Measurements from ENCODE around the gene C17orf67.

C17orf67 gene

DNA sequence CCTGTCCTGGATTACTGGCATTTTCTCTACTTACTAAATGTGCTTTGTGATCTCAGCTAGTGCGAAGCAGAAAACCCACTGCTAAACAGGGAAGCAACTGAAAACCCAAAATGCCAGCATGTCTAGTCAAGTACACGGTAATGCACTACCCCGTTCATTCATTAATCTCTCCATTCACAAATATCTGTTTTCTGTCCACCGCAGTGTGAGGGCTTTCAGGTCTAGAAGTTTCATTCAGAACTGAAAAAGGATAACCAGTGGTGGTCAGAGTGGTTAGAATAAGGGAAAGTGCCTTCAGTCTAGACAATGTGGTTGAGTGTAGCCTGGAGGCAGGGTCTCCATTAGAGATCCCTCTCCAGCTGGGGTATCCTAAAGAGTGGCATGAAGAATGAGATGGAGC is 68.3 kb downstream of the C17orf67 start:
- H4K91ac ChIP-seq (ENCODE audit: low read depth, low read length, poor library complexity) = no peak overlapping the region
- no peak overlapping the region for H2BK120ac ChIP-seq (ENCODE audit: low read depth, low read length)
- H3K9ac ChIP-seq (ENCODE audit: low read depth, low read length, poor library complexity) = no peak overlapping the region
- peaks cover 0 to 34% (median 0%) of the 10 kb centered on the region in 3 experiments for H3K27me3 ChIP-seq (ENCODE audit: control insufficient read depth in 3 of 3, insufficient read depth in 3 of 3, low read depth in 1 of 3, low read length in 3 of 3)
- H2AFZ ChIP-seq (ENCODE audit: low read length) = no peak overlapping the region
- H3K18ac ChIP-seq (ENCODE audit: low read length) = no peak overlapping the region
- H3K79me1 ChIP-seq (ENCODE audit: low read depth, low read length) = no peaks in the 10 kb centered on the region
- WGBS, 2 donors (ENCODE audit: extremely low coverage in 2 of 2, insufficient read length in 2 of 2, insufficient replicate concordance in 1 of 2) = no CpG with 5 or more reads among the region's 4 CpGs
- H2BK12ac ChIP-seq (ENCODE audit: low read length) = no peak overlapping the region
- no peak for DNase-seq (ENCODE audit: low spot score)
- no peak overlapping the region for H3K4me2 ChIP-seq (ENCODE audit: insufficient read depth, low read length, poor library complexity, severe bottlenecking)
- no peak overlapping the region for H4K8ac ChIP-seq (ENCODE audit: low read depth, low read length)
- peaks cover 0 to 4% of the 10 kb centered on the region in 2 donors for H3K9me3 ChIP-seq (replicated peaks in 1 of 2; ENCODE audit: control insufficient read depth in 2 of 2, insufficient read depth in 1 of 2, low read depth in 1 of 2, low read length in 2 of 2)
- H3K27ac ChIP-seq (replicated peaks; ENCODE audit: low read length) = no peak overlapping the region
- peaks cover 0 to 1% of the 10 kb centered on the region in 2 donors for H3K4me1 ChIP-seq (ENCODE audit: control insufficient read depth in 2 of 2, insufficient read depth in 1 of 2, low read depth in 1 of 2, low read length in 2 of 2)
- no peak overlapping the region for H3K4me3 ChIP-seq (ENCODE audit: low read length in 2 of 2)
- H3K23ac ChIP-seq (ENCODE audit: low read depth, low read length, poor library complexity) = no peak overlapping the region
- no peak overlapping the region for H2BK15ac ChIP-seq (ENCODE audit: low read length)
- no peak overlapping the region for H3K4ac ChIP-seq (ENCODE audit: low read length)
- H2AK5ac ChIP-seq (ENCODE audit: low read depth, low read length) = no peak overlapping the region
- no peak overlapping the region for H2BK5ac ChIP-seq (ENCODE audit: low read length)
- no peak overlapping the region for H3K14ac ChIP-seq (ENCODE audit: low read length)
- no peaks in the 10 kb centered on the region for H3K36me3 ChIP-seq (replicated peaks in 1 of 2; ENCODE audit: control insufficient read depth in 2 of 2, insufficient read depth in 2 of 2, low read length in 2 of 2)

DNA sequence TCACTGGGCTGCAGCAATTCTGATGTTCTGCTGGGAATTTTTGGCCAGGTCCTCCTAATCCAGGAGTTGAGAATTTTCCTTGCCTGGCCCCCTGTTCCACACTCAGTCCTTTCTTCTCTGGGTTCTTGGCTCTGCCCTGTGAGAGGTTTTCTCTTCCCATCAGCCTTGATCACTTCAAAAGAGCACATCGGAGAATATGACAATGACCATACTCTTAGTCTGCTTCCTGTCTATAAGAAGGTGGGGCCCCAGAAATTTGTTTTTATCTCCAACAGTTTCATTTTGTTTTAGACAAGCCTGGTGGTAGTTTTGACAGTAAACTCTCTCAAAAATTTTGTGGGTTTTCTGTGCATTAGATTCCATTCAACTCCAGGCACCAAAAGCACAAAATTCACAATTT is 70.7 kb downstream of the C17orf67 start:
- Histone ChIP-seq H2BK5ac (ENCODE audit: low read length) (no peak overlapping the region), H2AFZ (ENCODE audit: low read length) (no peak overlapping the region), H3K18ac (ENCODE audit: low read length) (no peak overlapping the region), H2BK12ac (ENCODE audit: low read length) (no peak overlapping the region), H2BK15ac (ENCODE audit: low read length) (no peak overlapping the region), H3K9ac (ENCODE audit: low read depth, low read length, poor library complexity) (no peak overlapping the region), H3K27ac (replicated peaks; ENCODE audit: low read length) (no peak overlapping the region), H3K4me3 (ENCODE audit: low read length in 2 of 2) (no peak overlapping the region), H2AK5ac (ENCODE audit: low read depth, low read length) (no peak overlapping the region), H3K36me3 (replicated peaks in 1 of 2; ENCODE audit: control insufficient read depth in 2 of 2, insufficient read depth in 2 of 2, low read length in 2 of 2) (no peaks in the 10 kb centered on the region), H3K14ac (ENCODE audit: low read length) (no peak overlapping the region), H3K9me3 (replicated peaks in 1 of 2; ENCODE audit: control insufficient read depth in 2 of 2, insufficient read depth in 1 of 2, low read depth in 1 of 2, low read length in 2 of 2) (peaks cover 0 to 4% of the 10 kb centered on the region in 2 donors), H3K4me2 (ENCODE audit: insufficient read depth, low read length, poor library complexity, severe bottlenecking) (no peak overlapping the region), H4K8ac (ENCODE audit: low read depth, low read length) (no peak overlapping the region), H3K4me1 (ENCODE audit: control insufficient read depth in 2 of 2, insufficient read depth in 1 of 2, low read depth in 1 of 2, low read length in 2 of 2) (peaks cover 0 to 1% of the 10 kb centered on the region in 2 donors), H2BK120ac (ENCODE audit: low read depth, low read length) (no peak overlapping the region), H3K27me3 (ENCODE audit: control insufficient read depth in 3 of 3, insufficient read depth in 3 of 3, low read depth in 1 of 3, low read length in 3 of 3) (peaks cover 0 to 28% (median 0%) of the 10 kb centered on the region in 3 experiments), H4K91ac (ENCODE audit: low read depth, low read length, poor library complexity) (no peak overlapping the region), H3K4ac (ENCODE audit: low read length) (no peak overlapping the region), H3K23ac (ENCODE audit: low read depth, low read length, poor library complexity) (no peak overlapping the region), H3K79me1 (ENCODE audit: low read depth, low read length) (no peaks in the 10 kb centered on the region)
- no peak for DNase-seq (ENCODE audit: low spot score)
- no CpG with 5 or more reads among the region's 1 CpG for WGBS, 2 donors (ENCODE audit: extremely low coverage in 2 of 2, insufficient read length in 2 of 2, insufficient replicate concordance in 1 of 2)

DNA sequence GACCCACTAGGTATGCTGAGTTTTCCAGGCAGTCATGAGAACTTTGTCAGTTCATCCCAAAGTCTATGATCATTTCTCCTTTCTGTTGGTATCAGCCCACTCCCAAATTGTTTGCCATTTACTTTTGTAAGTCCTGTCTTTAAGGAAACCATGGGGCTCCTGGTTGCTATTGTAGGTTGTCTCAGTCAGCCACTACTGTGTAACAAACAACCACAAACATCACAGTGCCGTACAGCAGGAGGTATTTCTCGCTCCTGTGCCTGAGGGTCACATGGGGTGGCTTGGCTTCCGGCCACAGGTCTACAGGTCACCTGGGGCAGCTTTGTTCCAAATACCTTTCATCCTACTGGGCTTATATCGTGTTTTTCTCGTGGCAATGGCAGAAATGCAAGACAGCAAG is 71.6 kb downstream of the C17orf67 start:
- H3K4me2 ChIP-seq (ENCODE audit: insufficient read depth, low read length, poor library complexity, severe bottlenecking) = no peak overlapping the region
- peaks cover 0 to 23% (median 0%) of the 10 kb centered on the region in 3 experiments for H3K27me3 ChIP-seq (ENCODE audit: control insufficient read depth in 3 of 3, insufficient read depth in 3 of 3, low read depth in 1 of 3, low read length in 3 of 3)
- no CpG with 5 or more reads among the region's 5 CpGs for WGBS, 2 donors (ENCODE audit: extremely low coverage in 2 of 2, insufficient read length in 2 of 2, insufficient replicate concordance in 1 of 2)
- no peak overlapping the region for H2BK12ac ChIP-seq (ENCODE audit: low read length)
- no peak overlapping the region for H3K27ac ChIP-seq (replicated peaks; ENCODE audit: low read length)
- DNase-seq (ENCODE audit: low spot score) = no peak
- no peak overlapping the region for H2BK120ac ChIP-seq (ENCODE audit: low read depth, low read length)
- no peak overlapping the region for H2AFZ ChIP-seq (ENCODE audit: low read length)
- H4K8ac ChIP-seq (ENCODE audit: low read depth, low read length) = no peak overlapping the region
- H3K14ac ChIP-seq (ENCODE audit: low read length) = no peak overlapping the region
- H3K4me3 ChIP-seq (ENCODE audit: low read length in 2 of 2) = no peak overlapping the region
- no peak overlapping the region for H3K4ac ChIP-seq (ENCODE audit: low read length)
- no peak overlapping the region for H3K18ac ChIP-seq (ENCODE audit: low read length)
- peaks cover 0 to 1% of the 10 kb centered on the region in 2 donors for H3K4me1 ChIP-seq (ENCODE audit: control insufficient read depth in 2 of 2, insufficient read depth in 1 of 2, low read depth in 1 of 2, low read length in 2 of 2)
- H4K91ac ChIP-seq (ENCODE audit: low read depth, low read length, poor library complexity) = no peak overlapping the region
- H3K9me3 ChIP-seq (replicated peaks in 1 of 2; ENCODE audit: control insufficient read depth in 2 of 2, insufficient read depth in 1 of 2, low read depth in 1 of 2, low read length in 2 of 2) = peaks cover 0 to 4% of the 10 kb centered on the region in 2 donors
- H3K9ac ChIP-seq (ENCODE audit: low read depth, low read length, poor library complexity) = no peak overlapping the region
- H3K23ac ChIP-seq (ENCODE audit: low read depth, low read length, poor library complexity) = no peak overlapping the region
- no peaks in the 10 kb centered on the region for H3K79me1 ChIP-seq (ENCODE audit: low read depth, low read length)
- H2BK5ac ChIP-seq (ENCODE audit: low read length) = no peak overlapping the region
- H2BK15ac ChIP-seq (ENCODE audit: low read length) = no peak overlapping the region
- H2AK5ac ChIP-seq (ENCODE audit: low read depth, low read length) = no peak overlapping the region
- no peaks in the 10 kb centered on the region for H3K36me3 ChIP-seq (replicated peaks in 1 of 2; ENCODE audit: control insufficient read depth in 2 of 2, insufficient read depth in 2 of 2, low read length in 2 of 2)

- Histone ChIP-seq H3K14ac (ENCODE audit: low read length) (no peak overlapping the region), H3K36me3 (replicated peaks in 1 of 2; ENCODE audit: control insufficient read depth in 2 of 2, insufficient read depth in 2 of 2, low read length in 2 of 2) (no peaks in the 10 kb centered on the region), H4K91ac (ENCODE audit: low read depth, low read length, poor library complexity) (no peak overlapping the region), H2BK120ac (ENCODE audit: low read depth, low read length) (no peak overlapping the region), H3K4me3 (ENCODE audit: low read length in 2 of 2) (no peak overlapping the region), H3K27me3 (ENCODE audit: control insufficient read depth in 3 of 3, insufficient read depth in 3 of 3, low read depth in 1 of 3, low read length in 3 of 3) (peaks cover 0 to 18% (median 0%) of the 10 kb centered on the region in 3 experiments), H3K79me1 (ENCODE audit: low read depth, low read length) (no peaks in the 10 kb centered on the region), H3K23ac (ENCODE audit: low read depth, low read length, poor library complexity) (no peak overlapping the region), H3K9me3 (replicated peaks in 1 of 2; ENCODE audit: control insufficient read depth in 2 of 2, insufficient read depth in 1 of 2, low read depth in 1 of 2, low read length in 2 of 2) (peaks cover 0 to 4% of the 10 kb centered on the region in 2 donors), H2BK5ac (ENCODE audit: low read length) (no peak overlapping the region), H3K4ac (ENCODE audit: low read length) (no peak overlapping the region), H2BK15ac (ENCODE audit: low read length) (no peak overlapping the region), H3K9ac (ENCODE audit: low read depth, low read length, poor library complexity) (no peak overlapping the region), H2AK5ac (ENCODE audit: low read depth, low read length) (no peak overlapping the region), H3K27ac (replicated peaks; ENCODE audit: low read length) (no peak overlapping the region), H2BK12ac (ENCODE audit: low read length) (no peak overlapping the region), H2AFZ (ENCODE audit: low read length) (no peak overlapping the region), H3K18ac (ENCODE audit: low read length) (no peak overlapping the region), H3K4me2 (ENCODE audit: insufficient read depth, low read length, poor library complexity, severe bottlenecking) (no peak overlapping the region), H3K4me1 (ENCODE audit: control insufficient read depth in 2 of 2, insufficient read depth in 1 of 2, low read depth in 1 of 2, low read length in 2 of 2) (no peaks in the 10 kb centered on the region), H4K8ac (ENCODE audit: low read depth, low read length) (no peak overlapping the region)
- no CpG with 5 or more reads among the region's 2 CpGs for WGBS, 2 donors (ENCODE audit: extremely low coverage in 2 of 2, insufficient read length in 2 of 2, insufficient replicate concordance in 1 of 2)
- DNase-seq (ENCODE audit: low spot score) = no peak
These were observed 72.3 kb downstream of the C17orf67 start for GRCh38 chr17:56761387-56761786.

Measured in neuronal stem cell (in vitro differentiated cells).